ENCODE results near the gene SPRED3.

GRCh38 chr19:38367041-38367440 lies 21.5 kb upstream of the SPRED3 start:
- no peak for TF ChIP-seq POLR2A (IDR thresholded peaks at IDR 0.05)
- TF ChIP-seq, protein P1, sequence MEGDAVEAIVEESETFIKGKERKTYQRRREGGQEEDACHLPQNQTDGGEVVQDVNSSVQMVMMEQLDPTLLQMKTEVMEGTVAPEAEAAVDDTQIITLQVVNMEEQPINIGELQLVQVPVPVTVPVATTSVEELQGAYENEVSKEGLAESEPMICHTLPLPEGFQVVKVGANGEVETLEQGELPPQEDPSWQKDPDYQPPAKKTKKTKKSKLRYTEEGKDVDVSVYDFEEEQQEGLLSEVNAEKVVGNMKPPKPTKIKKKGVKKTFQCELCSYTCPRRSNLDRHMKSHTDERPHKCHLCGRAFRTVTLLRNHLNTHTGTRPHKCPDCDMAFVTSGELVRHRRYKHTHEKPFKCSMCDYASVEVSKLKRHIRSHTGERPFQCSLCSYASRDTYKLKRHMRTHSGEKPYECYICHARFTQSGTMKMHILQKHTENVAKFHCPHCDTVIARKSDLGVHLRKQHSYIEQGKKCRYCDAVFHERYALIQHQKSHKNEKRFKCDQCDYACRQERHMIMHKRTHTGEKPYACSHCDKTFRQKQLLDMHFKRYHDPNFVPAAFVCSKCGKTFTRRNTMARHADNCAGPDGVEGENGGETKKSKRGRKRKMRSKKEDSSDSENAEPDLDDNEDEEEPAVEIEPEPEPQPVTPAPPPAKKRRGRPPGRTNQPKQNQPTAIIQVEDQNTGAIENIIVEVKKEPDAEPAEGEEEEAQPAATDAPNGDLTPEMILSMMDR (IDR thresholded peaks at IDR 0.05) = no peak

Data from adrenal gland (tissue), 5 donors.